Left cardiac atrium (tissue), 4 donors: ENCODE measurements around the gene CCSER1. TPM values are rescaled to one million over a fixed set of nuclear protein-coding genes. Genes with fewer than 3 reads are reported as not detected.

Experiments used
- ATAC-seq, 2 donors: fragments of 200-7000 bp; cut with Tn5 transposase; one replicate each; pipeline ENCODE4 v1.9.1; 2020; ENCODE audit warnings: mild to moderate bottlenecking in 2 of 2, moderate library complexity in 2 of 2
- DNase-seq: peaks from one replicate; pipeline ENCODE4 v3.0.0-alpha.2; 2020
- intact Hi-C, 2 donors: fragments of 100-400 bp; cut with DNase I; formaldehyde crosslinking; loops; one replicate each; pipeline versions ENCODE4 v1.14.1 to v1.15.1; 2022 to 2023
- total RNA-seq, 2 donors: library from RNA; stranded (reverse); fragmentation: NEBNext Ultra II Directional; extraction: Animal tissue kit (Norgen Biotek cat#: 25700); gene quantifications; one replicate each; pipeline ENCODE4 v1.2.1, GENCODE V29; 2021
- donor health status: DM: no; HTN: yes; CAD: no.
- donor health status: DM: no; HTN: yes; CAD: no; lungs with severe emphysema.
- donor health status: DM: yes; HTN: yes; CAD: no.
- donor health status: Dilated cardiomyopathy.

Gene CCSER1
- total RNA-seq, 2 donors from 2014 or later: 9.6 to 12.3 TPM

DNA sequence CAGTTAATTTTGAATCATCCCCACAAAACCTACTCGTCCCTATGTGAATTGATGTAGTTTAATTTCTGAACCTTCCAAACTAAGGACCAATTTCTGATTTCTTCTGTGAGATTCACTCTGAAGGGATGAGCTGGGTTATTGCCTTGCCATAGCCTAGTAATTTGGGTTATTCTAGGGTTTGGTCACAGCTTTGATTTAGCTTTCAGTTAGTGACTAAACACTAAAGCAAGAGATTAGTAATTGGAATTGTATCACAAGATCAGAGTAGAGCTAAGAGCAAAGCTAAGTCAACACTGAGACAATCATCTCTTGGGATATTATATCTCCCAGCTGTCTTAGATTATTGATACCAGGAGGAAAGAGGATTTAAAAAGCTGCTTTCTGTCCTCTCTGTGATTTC is 588.0 kb downstream of the CCSER1 start:
- no peak for ATAC-seq
- no peak for DNase-seq

DNA sequence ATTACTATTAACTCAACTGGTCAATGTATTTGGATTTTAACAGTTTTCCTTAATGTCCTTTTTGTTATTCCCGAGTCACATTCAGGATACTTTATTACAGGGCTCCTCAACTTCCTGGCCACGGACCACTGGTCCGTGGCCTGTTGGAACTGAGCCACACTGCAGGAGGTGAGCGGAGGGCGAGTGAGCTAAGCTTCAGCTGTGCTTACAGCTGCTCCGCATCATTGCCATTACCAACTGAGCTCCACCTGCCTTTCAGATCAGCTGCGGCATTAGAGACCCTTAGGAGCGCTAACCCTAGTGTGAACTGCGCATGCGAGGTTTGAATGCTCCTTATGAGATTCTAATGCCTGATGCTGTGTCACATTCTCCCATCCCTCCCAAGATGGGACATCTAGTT is 591.7 kb downstream of the CCSER1 start:
- intact Hi-C loops: no loop called here
- no peak for ATAC-seq
- DNase-seq: no peak

More for the DNA sequence above, 588.0 kb downstream of the CCSER1 start:
- intact Hi-C loops: no loop called here

DNA sequence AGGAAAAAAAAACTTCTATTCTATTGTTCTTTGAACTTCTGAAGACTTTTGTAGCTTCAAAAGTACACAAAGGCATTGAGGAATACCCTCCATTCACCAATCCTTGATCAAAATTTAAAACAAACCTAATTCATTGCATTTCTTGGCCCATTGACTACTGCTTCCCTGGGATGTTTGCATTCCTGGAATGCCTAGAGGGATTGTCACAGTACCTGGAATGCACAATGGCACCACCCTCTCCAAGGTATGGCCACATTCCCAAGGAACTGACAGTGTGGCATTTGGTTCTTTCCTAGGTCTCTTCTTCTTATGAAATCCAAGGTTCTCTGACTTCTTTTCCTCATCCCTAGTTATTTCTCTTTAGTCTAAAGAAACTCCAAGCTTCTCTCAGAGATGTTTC is 600.7 kb downstream of the CCSER1 start:
- DNase-seq: no peak
- ATAC-seq: no peak
- intact Hi-C loops: no loop called here

DNA sequence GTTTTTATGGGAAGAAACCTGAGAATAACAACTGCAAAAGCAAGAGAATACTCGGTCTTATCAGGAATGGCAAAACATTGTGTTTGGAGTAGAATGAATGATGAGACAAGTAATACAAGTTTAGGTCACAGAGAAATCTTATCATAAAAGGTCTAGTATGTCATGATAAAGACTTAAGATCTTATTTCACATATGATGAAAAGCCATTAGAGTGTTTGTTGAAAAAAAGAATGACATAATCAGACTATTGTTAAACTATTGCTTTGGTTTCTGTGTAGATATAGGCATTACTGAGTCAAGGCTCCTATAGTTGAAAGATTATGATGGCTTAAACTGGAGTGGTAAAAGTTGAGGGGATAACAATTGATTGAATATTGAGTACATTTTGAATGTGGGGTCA is 603.6 kb downstream of the CCSER1 start:
- intact Hi-C loops: no loop called here
- no peak for DNase-seq
- no peak for ATAC-seq

- intact Hi-C loops: no loop called here
- DNase-seq (no peak), ATAC-seq (no peak)
Measured at GRCh38 chr4:90733211-90733610, 606.0 kb downstream of the CCSER1 start.

DNA sequence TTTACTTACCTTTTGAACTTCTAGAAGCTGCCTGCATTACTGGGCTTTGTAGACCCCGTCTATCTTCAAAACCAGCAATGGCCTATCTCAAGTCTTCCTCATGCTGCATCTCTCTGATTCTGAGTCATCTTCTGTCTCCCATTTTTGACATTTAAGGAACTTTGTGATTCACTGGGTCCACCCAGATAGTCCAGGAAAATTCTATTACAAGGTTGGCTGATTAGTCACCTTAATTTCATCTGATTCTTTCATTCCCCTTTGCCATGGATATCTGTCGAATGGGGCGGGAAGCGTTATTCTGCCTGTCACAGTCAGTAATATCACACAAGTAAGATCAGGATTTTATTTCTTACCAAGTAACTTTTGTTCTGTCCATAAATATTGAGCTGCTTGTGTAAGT is 618.0 kb downstream of the CCSER1 start:
- DNase-seq: no peak
- intact Hi-C loops: no loop called here
- ATAC-seq: no peak

GRCh38 chr4:90753068-90753467 is 625.9 kb downstream of the CCSER1 start:
- ATAC-seq: no peak
- intact Hi-C loops: no loop called here
- DNase-seq: no peak

- intact Hi-C loops: no loop called here
- DNase-seq (no peak), ATAC-seq (no peak)
Measured at GRCh38 chr4:90757534-90758060, 630.4 kb downstream of the CCSER1 start.

- no peak for DNase-seq
- intact Hi-C loops: no loop called here
- no peak for ATAC-seq
Measured at GRCh38 chr4:90760059-90760458, 632.9 kb downstream of the CCSER1 start.

- ATAC-seq (no peak), DNase-seq (no peak)
- intact Hi-C loops: no loop called here
Measured at GRCh38 chr4:90766837-90767236, 639.6 kb downstream of the CCSER1 start.

DNA sequence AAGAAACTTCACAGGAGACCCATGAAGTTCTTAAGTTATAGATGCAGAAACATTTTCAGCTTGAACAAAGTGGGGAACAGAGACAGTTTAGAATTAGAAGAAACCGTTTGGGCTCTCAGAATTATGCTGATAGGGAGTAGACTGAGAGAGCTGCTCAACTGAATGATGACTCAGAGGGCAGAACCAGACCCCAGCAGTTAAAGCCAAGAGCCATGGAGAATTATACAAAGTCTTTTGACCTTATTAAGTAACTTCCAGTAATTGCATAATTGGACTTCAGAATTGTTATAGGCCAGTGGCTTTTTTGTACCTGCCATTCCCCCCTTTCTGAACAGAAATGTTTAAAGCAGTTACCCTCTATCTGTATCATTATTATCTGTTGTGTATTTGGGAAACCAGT is 642.1 kb downstream of the CCSER1 start:
- DNase-seq: no peak
- intact Hi-C loops: no loop called here
- no peak for ATAC-seq

GRCh38 chr4:90780193-90780592 is 653.0 kb downstream of the CCSER1 start:
- intact Hi-C loops: no loop called here
- DNase-seq: no peak
- no peak for ATAC-seq

DNA sequence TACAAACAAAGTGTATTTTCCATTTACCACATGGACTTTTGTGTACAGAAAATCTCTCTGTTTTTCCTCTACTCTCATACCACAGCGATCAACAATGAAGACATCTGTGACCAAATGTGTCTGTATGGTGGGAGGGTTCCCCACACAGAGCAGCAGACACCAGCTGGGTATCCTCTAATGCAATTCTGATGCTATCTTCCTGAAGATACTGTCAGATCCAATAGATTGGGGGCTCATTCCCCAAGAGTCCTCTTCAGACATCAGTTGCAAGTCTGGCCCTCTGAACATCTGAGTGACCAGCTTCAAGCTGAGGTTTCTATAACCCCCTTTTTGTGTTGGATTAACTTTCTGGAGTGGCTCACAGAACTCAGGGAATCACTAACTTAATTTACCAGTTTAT is 659.4 kb downstream of the CCSER1 start:
- intact Hi-C loops: no loop called here
- no peak for ATAC-seq

GRCh38 chr4:90792696-90793095 is 665.5 kb downstream of the CCSER1 start:
- no peak for DNase-seq
- intact Hi-C loops: no loop called here
- ATAC-seq: no peak

More for the DNA sequence above, 659.4 kb downstream of the CCSER1 start:
- no peak for DNase-seq

GRCh38 chr4:90798948-90799347 is 671.8 kb downstream of the CCSER1 start:
- intact Hi-C loops: no loop called here
- no peak for ATAC-seq
- no peak for DNase-seq

DNA sequence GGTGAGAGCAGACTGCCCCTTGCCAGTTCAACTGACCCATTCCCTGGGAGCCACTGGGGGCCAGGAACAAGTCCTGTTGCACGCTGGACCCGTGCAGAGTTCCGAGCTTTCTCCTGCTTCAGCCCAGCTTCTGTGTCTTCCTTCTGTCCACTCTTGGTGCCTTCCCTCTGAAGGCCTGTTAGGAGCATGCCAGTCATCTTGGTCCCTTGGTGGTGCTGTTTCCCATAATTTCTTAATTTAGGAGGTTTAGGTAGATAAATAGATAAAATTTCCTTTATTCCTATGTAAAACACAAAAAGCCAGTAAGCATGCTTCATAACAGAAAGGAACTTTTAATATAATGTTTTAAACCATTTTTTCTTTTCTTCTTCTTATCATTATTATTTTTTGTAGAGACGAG is 672.7 kb downstream of the CCSER1 start:
- DNase-seq (no peak), ATAC-seq (no peak)
- intact Hi-C loops: no loop called here

DNA sequence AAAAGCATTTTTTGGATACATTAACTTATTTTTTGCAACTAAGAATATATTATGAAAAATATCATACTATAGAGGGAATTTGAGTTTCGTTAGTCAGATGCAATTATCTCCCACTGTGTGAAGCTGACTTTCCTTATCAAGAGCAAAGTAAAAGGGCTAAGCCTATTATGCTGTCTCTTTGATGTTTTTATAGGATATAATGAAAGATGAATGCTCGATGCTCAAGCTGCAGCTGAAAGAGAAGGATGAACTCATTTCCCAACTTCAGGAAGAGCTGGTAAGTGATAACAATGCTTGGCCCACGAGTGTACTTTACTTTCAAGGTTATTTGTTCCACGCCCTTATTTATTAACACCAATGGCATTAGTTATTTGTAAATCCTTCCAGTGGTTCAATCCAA is 688.4 kb downstream of the CCSER1 start:
- ATAC-seq (no peak), DNase-seq (no peak)
- intact Hi-C loops: no loop called here

- intact Hi-C loops: no loop called here
- DNase-seq (no peak), ATAC-seq (no peak)
Measured at GRCh38 chr4:90816754-90817153, 689.6 kb downstream of the CCSER1 start.

GRCh38 chr4:90824266-90825150 is 697.3 kb downstream of the CCSER1 start:
- intact Hi-C loops: no loop called here
- DNase-seq (no peak), ATAC-seq (no peak)

GRCh38 chr4:90825849-90826248 is 698.7 kb downstream of the CCSER1 start:
- intact Hi-C loops: no loop called here
- DNase-seq: no peak
- ATAC-seq: no peak

DNA sequence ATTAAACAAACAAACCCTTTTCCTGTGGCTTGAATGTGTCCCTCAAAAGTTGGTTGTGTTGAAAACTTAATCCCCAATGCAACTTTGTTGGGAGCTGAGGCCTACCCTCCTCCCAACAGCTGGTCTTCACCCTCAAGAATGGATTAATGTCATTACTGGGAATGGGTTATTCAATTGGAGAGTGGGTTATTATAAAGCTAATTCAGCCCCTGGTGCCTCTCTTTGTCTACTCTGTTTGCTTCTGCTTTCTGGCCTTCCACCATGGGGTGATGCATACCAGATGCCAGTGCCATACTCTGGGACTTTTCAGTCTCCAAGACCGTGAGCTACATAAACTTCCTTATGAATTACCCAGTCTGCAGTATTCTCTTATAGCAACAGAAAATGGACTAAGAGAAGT is 706.5 kb downstream of the CCSER1 start:
- DNase-seq: no peak
- no peak for ATAC-seq
- intact Hi-C loops: no loop called here
